Measurements from ENCODE around the gene CDR2L. TPM values are rescaled to one million over a fixed set of nuclear protein-coding genes. Genes with fewer than 3 reads are reported as not detected.
"Not testable (repeated sequence)": the region's sequence is repeated elsewhere in the genome, so short reads cannot be mapped to it uniquely, and the experiment has no call there.

CDR2L gene
- total RNA-seq, 4 donors from 2014 or later = 8.5 to 23.2 (median 10.1) TPM

DNA sequence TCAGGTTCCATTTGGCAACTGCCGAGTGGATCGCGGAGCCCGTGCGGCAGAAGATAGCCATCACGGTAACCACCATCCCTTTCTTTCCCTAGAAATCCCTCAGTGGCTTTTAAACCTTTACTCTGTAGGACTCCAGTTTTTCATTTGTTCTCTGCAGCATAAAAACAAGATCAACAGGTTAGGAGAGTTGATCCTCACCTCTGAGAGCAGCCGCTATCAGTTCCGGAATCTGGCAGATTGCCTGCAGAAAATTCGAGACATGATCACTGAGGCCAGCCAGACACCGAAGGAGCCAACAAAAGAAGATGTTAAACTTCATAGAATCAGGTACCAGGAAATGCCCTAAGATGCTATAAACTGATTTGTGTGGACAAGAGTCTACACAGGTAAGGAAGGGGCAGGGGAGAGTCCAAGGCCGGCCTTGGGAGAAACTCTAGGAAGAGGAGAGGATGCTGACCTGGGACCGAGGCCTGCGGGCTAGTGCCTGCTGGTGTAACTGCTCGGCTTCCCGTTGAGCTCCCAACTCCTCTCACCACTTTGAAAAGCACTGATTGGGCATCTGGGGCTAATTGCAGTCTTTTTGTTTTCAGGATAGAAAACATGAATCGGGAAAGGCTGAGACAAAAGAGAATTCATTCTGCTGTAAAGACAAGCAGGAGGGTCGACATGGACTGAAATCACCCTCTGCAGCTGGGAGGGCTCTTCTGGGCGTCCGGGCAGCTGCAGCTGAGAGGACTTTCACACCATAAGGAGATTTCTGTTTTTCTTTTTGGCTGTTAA lies 33.1 kb downstream of the CDR2L start:
- TF ChIP-seq, protein P1, sequence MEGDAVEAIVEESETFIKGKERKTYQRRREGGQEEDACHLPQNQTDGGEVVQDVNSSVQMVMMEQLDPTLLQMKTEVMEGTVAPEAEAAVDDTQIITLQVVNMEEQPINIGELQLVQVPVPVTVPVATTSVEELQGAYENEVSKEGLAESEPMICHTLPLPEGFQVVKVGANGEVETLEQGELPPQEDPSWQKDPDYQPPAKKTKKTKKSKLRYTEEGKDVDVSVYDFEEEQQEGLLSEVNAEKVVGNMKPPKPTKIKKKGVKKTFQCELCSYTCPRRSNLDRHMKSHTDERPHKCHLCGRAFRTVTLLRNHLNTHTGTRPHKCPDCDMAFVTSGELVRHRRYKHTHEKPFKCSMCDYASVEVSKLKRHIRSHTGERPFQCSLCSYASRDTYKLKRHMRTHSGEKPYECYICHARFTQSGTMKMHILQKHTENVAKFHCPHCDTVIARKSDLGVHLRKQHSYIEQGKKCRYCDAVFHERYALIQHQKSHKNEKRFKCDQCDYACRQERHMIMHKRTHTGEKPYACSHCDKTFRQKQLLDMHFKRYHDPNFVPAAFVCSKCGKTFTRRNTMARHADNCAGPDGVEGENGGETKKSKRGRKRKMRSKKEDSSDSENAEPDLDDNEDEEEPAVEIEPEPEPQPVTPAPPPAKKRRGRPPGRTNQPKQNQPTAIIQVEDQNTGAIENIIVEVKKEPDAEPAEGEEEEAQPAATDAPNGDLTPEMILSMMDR (IDR thresholded peaks at IDR 0.05) = no peak
- DNase-seq (ENCODE audit: low spot score) = no peak
- no peak for ATAC-seq (ENCODE audit: low FRiP score)

DNA sequence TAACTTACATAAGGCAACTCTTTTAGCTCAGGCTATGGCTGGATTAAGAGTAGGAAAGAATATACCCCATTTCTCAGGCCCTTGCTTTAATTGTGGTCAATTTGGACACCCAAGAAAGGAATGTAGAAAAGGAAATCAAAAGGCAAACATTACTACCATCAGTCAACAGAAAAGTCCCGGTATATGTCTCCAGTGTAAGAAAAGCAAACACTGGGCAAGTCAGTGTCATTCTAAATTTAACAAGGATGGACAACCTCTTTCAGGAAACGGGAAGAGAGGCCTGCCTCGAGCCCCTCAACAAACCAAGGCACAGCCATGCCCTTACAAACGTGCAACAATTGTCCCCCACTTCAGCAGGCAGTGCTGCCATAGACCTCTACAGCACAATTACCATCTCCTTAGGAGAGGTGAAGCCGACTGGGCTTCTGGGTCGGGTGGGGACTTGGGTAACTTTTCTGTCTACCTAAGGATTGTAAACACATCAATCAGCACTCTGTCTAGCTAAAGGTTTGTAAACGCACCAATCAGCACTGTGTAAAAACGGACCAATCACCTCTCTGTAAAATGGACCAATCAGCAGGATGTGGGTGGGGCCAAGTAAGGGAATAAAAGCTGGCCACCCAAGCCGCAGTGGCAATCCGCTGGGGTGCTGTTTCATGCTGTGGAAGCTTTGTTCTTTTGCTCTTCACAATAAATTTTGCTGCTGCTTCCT lies 37.4 kb downstream of the CDR2L start:
- DNase-seq (ENCODE audit: low spot score) = no peak
- ATAC-seq (ENCODE audit: low FRiP score) = no peak
- TF ChIP-seq, protein P1 (IDR thresholded peaks at IDR 0.05) = no peak

DNA sequence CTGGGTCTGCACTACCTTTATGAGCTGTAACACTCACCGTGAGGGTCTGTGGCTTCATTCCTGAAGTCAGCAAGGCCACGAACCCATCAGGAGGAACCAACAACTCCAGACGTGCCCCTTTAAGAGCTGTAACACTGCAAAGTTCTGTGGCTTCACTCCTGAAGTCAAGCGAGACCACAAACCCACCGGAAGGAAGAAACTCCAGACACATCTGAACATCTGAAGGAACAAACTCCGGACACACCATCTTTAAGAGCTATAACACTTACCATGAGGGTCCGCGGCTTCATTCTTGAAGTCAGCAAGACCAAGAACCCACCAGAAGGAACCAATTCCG lies 37.9 kb downstream of the CDR2L start:
- ATAC-seq (ENCODE audit: low FRiP score); DNase-seq (ENCODE audit: low spot score): not testable (repeated sequence)

DNA sequence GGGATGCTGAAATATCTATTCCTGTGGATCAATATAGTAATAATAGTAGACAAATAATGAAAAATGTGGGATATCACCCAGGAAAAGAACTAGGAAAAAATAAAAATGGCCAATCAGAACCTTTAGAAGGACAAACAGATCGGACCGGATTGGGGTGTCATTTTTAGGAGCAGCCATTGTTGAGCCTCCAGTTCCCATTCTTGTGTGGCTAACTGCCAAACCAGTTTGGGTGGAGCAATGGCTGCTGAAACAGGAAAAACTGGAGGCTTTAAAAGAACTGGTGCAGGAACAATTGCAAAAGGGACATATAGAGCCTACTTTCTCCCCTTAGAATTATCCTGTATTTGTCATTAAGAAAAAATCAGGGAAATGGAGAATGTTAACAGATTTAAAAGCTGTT lies 39.2 kb downstream of the CDR2L start:
- not testable (repeated sequence) for DNase-seq (ENCODE audit: low spot score); ATAC-seq (ENCODE audit: low FRiP score)

DNA sequence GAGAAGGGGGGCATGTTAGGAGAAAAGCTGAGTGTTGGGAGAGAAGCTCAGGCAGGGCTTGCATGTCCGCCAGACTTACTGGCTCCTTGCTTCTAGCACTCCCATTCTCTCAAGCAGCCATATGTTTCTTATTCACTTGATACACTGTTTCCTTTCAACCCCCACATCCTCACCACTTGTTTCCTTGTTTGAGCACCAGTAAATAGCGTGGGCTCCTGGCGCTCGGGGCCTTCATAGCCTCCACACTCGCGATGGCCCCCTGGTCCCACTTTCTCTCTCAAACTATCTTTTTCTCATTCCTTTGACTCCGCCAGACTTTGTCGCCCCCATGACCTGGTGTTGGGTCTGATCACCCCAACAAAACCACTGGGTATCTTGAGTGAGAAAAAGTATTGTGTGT lies 42.7 kb downstream of the CDR2L start:
- DNase-seq (ENCODE audit: low spot score) (no peak), ATAC-seq (ENCODE audit: low FRiP score) (no peak)
- TF ChIP-seq, protein P1 (IDR thresholded peaks at IDR 0.05) = no peak

DNA sequence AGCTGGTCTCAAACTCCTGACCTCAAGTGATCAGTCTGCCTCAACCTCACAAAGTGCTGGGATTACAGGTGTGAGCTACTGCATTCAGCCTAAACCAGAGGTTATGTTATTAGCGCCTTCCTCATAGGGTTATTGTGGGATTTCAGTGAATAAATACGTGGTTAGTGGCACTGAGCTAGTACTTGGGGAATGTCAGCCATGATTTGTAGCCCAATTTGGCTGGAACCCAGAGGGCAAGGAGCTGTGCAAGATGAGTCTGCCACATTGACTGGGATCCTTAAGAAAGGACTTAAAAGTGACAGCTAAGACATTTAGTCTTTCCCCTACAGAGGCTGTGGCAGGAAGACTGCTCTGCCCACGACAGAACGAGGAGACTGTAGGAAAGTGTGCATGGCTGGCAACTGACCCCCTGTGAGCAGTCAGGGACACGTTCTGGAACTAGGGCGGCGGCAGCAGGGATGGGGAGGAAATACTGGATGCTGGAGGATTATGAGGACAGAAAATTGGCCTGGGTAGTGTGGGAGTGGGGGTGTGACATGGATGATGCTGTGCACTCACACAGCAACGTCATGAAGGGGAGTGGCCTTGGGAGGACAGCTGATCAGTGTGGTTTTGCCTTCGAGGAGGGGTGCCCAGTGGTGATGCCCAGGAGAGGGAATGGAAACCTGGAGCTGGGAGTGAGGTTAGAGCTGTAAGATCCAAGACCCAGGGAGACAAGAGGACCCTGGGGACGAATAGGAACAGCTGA lies 44.7 kb downstream of the CDR2L start:
- peak; percentile 41 for ATAC-seq (ENCODE audit: low FRiP score)
- DNase-seq (ENCODE audit: low spot score) = peak; percentile 66
- TF ChIP-seq, protein P1 (IDR thresholded peaks at IDR 0.05) = no peak

DNA sequence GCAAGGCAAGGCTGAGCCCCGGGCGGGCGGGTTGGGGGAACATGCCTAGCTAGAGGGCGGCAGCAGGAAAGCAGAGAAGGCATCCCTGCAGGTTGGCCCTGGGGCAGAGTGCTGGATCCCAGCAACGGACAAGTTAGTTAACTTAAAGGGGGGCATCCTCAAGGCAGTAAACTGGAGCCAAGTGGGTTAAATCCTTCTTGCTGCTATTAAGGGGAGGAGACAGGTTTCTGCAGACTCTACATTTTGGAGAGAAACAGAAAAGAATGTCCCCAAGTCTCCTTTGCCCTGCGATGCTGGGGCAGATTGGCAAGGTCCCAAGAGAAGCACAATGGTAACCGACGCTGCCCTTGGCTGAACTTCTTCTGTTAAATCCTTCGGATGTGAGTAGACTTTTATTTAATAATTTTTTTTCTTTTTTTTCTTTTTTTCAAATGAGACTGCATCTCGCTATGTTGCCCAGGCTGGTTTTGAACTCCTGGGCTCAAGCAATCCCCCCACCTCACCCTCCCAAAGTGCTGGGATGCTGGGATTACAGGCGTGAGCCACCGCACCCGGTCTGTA lies 45.4 kb downstream of the CDR2L start:
- TF ChIP-seq, protein P1 (IDR thresholded peaks at IDR 0.05) = no peak
- ATAC-seq (ENCODE audit: low FRiP score) (no peak), DNase-seq (ENCODE audit: low spot score) (no peak)

Data from omental fat pad (tissue), 4 donors.